ENCODE measurements around the gene PCID2.

DNA sequence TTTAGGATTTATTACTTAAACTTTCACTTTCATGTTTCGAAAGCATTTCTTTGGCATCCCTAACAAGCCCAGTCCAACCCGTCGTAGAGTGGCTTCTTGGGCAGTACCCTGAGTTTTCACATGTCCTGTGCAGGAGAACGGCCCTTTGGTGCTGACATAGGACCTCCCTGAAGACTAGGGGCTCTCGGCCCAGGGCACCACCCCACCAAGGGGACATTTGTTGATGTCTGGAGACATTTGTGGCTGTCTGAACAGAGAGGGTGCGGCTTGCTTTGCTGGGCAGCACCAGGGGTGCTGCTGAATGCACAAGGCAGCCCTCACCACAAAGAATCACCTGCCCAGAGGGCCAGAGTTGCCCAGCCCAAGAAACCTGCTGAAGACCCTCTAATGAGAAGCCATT lies 31.5 kb upstream of the PCID2 start:
- TF ChIP-seq POLR2A (IDR thresholded peaks at IDR 0.05) (no peak), EP300 (IDR thresholded peaks at IDR 0.05) (no peak), POLR2AphosphoS5 (IDR thresholded peaks at IDR 0.05) (no peak)
- TF ChIP-seq, protein P1, sequence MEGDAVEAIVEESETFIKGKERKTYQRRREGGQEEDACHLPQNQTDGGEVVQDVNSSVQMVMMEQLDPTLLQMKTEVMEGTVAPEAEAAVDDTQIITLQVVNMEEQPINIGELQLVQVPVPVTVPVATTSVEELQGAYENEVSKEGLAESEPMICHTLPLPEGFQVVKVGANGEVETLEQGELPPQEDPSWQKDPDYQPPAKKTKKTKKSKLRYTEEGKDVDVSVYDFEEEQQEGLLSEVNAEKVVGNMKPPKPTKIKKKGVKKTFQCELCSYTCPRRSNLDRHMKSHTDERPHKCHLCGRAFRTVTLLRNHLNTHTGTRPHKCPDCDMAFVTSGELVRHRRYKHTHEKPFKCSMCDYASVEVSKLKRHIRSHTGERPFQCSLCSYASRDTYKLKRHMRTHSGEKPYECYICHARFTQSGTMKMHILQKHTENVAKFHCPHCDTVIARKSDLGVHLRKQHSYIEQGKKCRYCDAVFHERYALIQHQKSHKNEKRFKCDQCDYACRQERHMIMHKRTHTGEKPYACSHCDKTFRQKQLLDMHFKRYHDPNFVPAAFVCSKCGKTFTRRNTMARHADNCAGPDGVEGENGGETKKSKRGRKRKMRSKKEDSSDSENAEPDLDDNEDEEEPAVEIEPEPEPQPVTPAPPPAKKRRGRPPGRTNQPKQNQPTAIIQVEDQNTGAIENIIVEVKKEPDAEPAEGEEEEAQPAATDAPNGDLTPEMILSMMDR (IDR thresholded peaks at IDR 0.05) = no peak

All from stomach (tissue), 4 donors.